ENCODE results near the gene OLFM4.

The OLFM4 gene

DNA sequence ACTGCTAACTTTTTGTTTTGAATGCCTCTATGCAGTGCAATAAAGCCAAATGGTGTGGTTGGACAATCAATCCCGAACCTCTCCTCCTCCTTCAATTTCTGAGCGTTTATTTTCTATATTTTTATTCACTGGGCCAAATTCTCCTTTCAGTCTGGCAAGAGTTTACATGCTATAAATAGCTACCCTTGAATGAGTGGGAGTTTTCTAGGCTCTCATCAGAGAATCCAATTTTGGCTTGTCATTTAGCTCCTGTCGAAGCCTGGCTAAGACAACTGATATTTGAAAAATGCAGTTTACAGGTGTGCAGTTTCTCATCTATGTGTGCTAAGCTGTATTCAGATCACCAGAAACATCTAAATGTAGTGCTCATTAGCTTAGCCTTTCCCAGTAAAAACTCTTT is 61.8 kb downstream of the OLFM4 start:
- no peak for TF ChIP-seq TAF1 (IDR thresholded peaks at IDR 0.05; ENCODE audit: borderline replicate concordance, insufficient read depth, low read length)
- TF ChIP-seq FOXP2 (optimal IDR thresholded peaks at IDR 0.05; ENCODE audit: borderline replicate concordance, extremely low read depth, extremely low read length, insufficient read depth), result no peak
- no peak for TF ChIP-seq REST (IDR thresholded peaks at IDR 0.05; ENCODE audit: insufficient read depth in 1 of 2, low read depth in 2 of 2, low read length in 2 of 2)
- no peak for TF ChIP-seq POLR2AphosphoS5 (IDR thresholded peaks at IDR 0.05; ENCODE audit: low read depth, low read length)
- TF ChIP-seq SIN3A (IDR thresholded peaks at IDR 0.05; ENCODE audit: borderline replicate concordance, insufficient read depth, low read length), result no peak

DNA sequence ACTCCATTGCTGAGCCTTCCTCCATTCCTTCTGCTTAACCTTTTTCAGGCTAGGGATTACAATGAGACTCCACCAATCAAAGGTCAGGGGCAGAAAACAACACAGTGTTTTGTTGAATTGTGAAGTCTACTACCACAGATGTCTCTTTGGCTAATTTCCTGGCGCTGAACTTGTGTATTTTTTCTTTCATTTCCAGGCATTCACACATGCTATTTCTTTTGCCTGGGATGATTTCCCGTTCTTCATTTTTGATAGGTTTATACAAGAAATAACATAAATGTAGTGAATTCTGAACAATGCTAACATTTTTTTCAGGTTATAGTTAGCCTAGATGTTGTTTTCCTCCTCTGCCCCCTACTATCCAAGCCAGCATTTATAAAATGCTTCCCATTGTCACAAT is 64.3 kb downstream of the OLFM4 start:
- no peak for TF ChIP-seq REST (IDR thresholded peaks at IDR 0.05; ENCODE audit: insufficient read depth in 1 of 2, low read depth in 2 of 2, low read length in 2 of 2)
- no peak for TF ChIP-seq FOXP2 (optimal IDR thresholded peaks at IDR 0.05; ENCODE audit: borderline replicate concordance, extremely low read depth, extremely low read length, insufficient read depth)
- TF ChIP-seq TAF1 (IDR thresholded peaks at IDR 0.05; ENCODE audit: borderline replicate concordance, insufficient read depth, low read length), result no peak
- no peak for TF ChIP-seq SIN3A (IDR thresholded peaks at IDR 0.05; ENCODE audit: borderline replicate concordance, insufficient read depth, low read length)
- TF ChIP-seq POLR2AphosphoS5 (IDR thresholded peaks at IDR 0.05; ENCODE audit: low read depth, low read length), result no peak

- TF ChIP-seq REST (IDR thresholded peaks at IDR 0.05; ENCODE audit: insufficient read depth in 1 of 2, low read depth in 2 of 2, low read length in 2 of 2) (no peak), TAF1 (IDR thresholded peaks at IDR 0.05; ENCODE audit: borderline replicate concordance, insufficient read depth, low read length) (no peak), FOXP2 (optimal IDR thresholded peaks at IDR 0.05; ENCODE audit: borderline replicate concordance, extremely low read depth, extremely low read length, insufficient read depth) (no peak), SIN3A (IDR thresholded peaks at IDR 0.05; ENCODE audit: borderline replicate concordance, insufficient read depth, low read length) (no peak), POLR2AphosphoS5 (IDR thresholded peaks at IDR 0.05; ENCODE audit: low read depth, low read length) (no peak)
Observed at GRCh38 chr13:53098455-53098854, 69.8 kb downstream of the OLFM4 start.

DNA sequence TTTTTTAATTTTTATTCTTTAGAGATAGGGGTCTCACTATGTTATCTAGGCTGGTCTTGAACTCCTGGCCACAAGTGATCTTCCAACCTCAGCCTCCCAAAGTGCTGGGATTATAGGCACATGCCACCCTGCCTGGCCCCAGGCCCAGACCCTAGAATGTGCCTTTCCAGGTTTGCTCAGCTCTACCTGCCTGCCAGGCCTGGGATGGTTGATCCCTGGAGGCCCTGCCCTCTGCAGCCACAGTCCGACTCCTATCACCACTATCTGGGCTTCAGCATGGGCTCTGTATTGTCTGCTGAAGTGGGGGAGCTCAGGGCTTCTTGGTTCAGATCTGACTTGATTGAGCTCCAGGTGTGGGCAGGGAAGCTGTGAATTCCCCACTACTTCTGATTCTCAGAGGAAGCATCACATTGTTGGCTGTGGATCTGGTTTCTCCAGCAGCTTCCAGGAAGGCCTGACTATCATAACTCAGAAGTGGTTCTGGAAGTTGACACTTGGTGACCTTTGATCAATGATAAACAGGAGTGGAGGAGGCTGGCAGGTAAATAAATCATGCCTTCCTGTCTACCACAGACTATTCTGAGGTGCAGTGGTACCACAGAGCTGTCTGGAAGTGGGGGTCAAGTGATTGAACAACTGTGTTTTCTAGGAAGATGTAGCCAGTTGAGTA is 71.9 kb downstream of the OLFM4 start:
- no peak for TF ChIP-seq REST (IDR thresholded peaks at IDR 0.05; ENCODE audit: insufficient read depth in 1 of 2, low read depth in 2 of 2, low read length in 2 of 2)
- no peak for TF ChIP-seq POLR2AphosphoS5 (IDR thresholded peaks at IDR 0.05; ENCODE audit: low read depth, low read length)
- no peak for TF ChIP-seq SIN3A (IDR thresholded peaks at IDR 0.05; ENCODE audit: borderline replicate concordance, insufficient read depth, low read length)
- TF ChIP-seq FOXP2 (optimal IDR thresholded peaks at IDR 0.05; ENCODE audit: borderline replicate concordance, extremely low read depth, extremely low read length, insufficient read depth), result no peak
- no peak for TF ChIP-seq TAF1 (IDR thresholded peaks at IDR 0.05; ENCODE audit: borderline replicate concordance, insufficient read depth, low read length)

All from PFSK-1 (cell line).